Testis (tissue), 3 donors: ENCODE measurements around the gene HNF1A. TPM values are rescaled to one million over a fixed set of nuclear protein-coding genes. Genes with fewer than 3 reads are reported as not detected.

Experiments used
- DNase-seq: peaks from one replicate; pipeline ENCODE4 v3.0.0-alpha.2; 2019
- H3K27ac ChIP-seq, 2 donors: fragments of 200-600 bp; sonication (generic); one replicate each; pipeline ENCODE4 v1.5.1; 2019
- H3K27me3 ChIP-seq: fragments of 200-600 bp; sonication (generic); one replicate; pipeline ENCODE4 v1.5.1; 2019
- H3K36me3 ChIP-seq: fragments of 200-600 bp; sonication (generic); one replicate; pipeline ENCODE4 v1.5.1; 2017; ENCODE audit warnings: low read depth; ENCODE audit errors: missing control alignments
- H3K4me1 ChIP-seq: fragments of 200-600 bp; sonication (generic); one replicate; pipeline ENCODE4 v1.5.1; 2019
- H3K4me3 ChIP-seq, 2 donors: fragments of 200-600 bp; sonication (generic); one replicate each; pipeline ENCODE4 v1.5.1; 2017 to 2019
- H3K9me3 ChIP-seq: fragments of 200-600 bp; sonication (generic); one replicate; pipeline ENCODE4 v1.5.1; 2017
- CTCF ChIP-seq, 3 experiments: fragments of 450-650 bp in 2 of 3; fragments of 200-600 bp in 1 of 3; sonication (generic) in 1 of 3; IDR thresholded peaks; one replicate each; pipeline ENCODE4 v1.5.1; 2016 to 2019; ENCODE audit warnings: antibody characterized with exemption in 3 of 3, mild to moderate bottlenecking in 2 of 3, moderate library complexity in 1 of 3
- POLR2A ChIP-seq: fragments of 450-650 bp; IDR thresholded peaks from one replicate; pipeline ENCODE4 v1.6.1; 2017; ENCODE audit warnings: antibody characterized with exemption, mild to moderate bottlenecking, moderate library complexity
- WGBS, 2 donors: methylation state at CpG; one replicate each; pipeline ENCODE4 v1.1.5; 2018; 5-methylcytosine and 5-hydroxymethylcytosine counted together
- intact Hi-C: fragments of 100-400 bp; cut with DNase I; formaldehyde crosslinking; loops from one replicate; pipeline ENCODE4 v1.15.1; 2023; ENCODE audit warnings: low total_unique reads
- polyA plus RNA-seq: library from polyadenylated mRNA; stranded (reverse); fragments of 350-450 nt; fragmentation: Illumina TruSeq; extraction: RNeasy Lipid Tissue Mini Kit (QIAGEN cat#74804); gene quantifications from one replicate; pipeline ENCODE4 v1.2.3, GENCODE V29; 2014; ENCODE audit warnings: low read depth, low replicate concordance; ENCODE audit not compliant: insufficient read depth
- total RNA-seq, 2 donors: library from RNA; depleted of rRNA; stranded (reverse); fragments of >200 nt; gene quantifications; one replicate each; pipeline ENCODE4 v1.2.3, GENCODE V29; 2016

Gene HNF1A
- total and polyA plus RNA-seq, 3 donors from 2014 or later = 0.70 to 0.81 (median 0.79) TPM

- no peaks in the 10 kb centered on the region for H3K9me3 ChIP-seq
- TF ChIP-seq CTCF (IDR thresholded peaks at IDR 0.05) = no peak
- no peak for TF ChIP-seq POLR2A
- no peaks in the 10 kb centered on the region for H3K4me1 ChIP-seq
- no peak overlapping the region for H3K4me3 ChIP-seq
- 69 to 81% methylated on average over 2 of the region's 2 CpGs for WGBS, 2 donors
- H3K27me3 ChIP-seq = no peaks in the 10 kb centered on the region
- intact Hi-C loops = no loop called here
- no peaks in the 10 kb centered on the region for H3K36me3 ChIP-seq
- H3K27ac ChIP-seq = no peak overlapping the region
- no peak for DNase-seq
Observed at GRCh38 chr12:120990487-120991055, 12.2 kb downstream of the HNF1A start.

GRCh38 chr12:120991965-120992364 lies 13.6 kb downstream of the HNF1A start:
- H3K27me3 ChIP-seq = no peaks in the 10 kb centered on the region
- H3K27ac ChIP-seq = no peak overlapping the region
- H3K4me3 ChIP-seq = no peak overlapping the region
- H3K4me1 ChIP-seq = no peaks in the 10 kb centered on the region
- H3K9me3 ChIP-seq = no peaks in the 10 kb centered on the region
- DNase-seq = no peak
- intact Hi-C loops = no loop called here
- TF ChIP-seq CTCF (IDR thresholded peaks at IDR 0.05) = no peak
- TF ChIP-seq POLR2A = no peak
- no peaks in the 10 kb centered on the region for H3K36me3 ChIP-seq

GRCh38 chr12:120992989-120993388 lies 14.6 kb downstream of the HNF1A start:
- intact Hi-C loops = no loop called here
- Histone ChIP-seq H3K9me3 (no peaks in the 10 kb centered on the region), H3K4me1 (no peaks in the 10 kb centered on the region), H3K27ac (no peak overlapping the region), H3K36me3 (no peaks in the 10 kb centered on the region), H3K27me3 (no peaks in the 10 kb centered on the region), H3K4me3 (no peak overlapping the region)
- WGBS, 2 donors = 96 to 100% methylated on average over 1 of the region's 1 CpG
- no peak for DNase-seq
- no peak for TF ChIP-seq POLR2A
- no peak for TF ChIP-seq CTCF (IDR thresholded peaks at IDR 0.05)

- no peaks in the 10 kb centered on the region for H3K27me3 ChIP-seq
- no peaks in the 10 kb centered on the region for H3K36me3 ChIP-seq
- H3K4me1 ChIP-seq = no peaks in the 10 kb centered on the region
- intact Hi-C loops = no loop called here
- TF ChIP-seq CTCF (IDR thresholded peaks at IDR 0.05) (no peak), POLR2A (no peak)
- DNase-seq = no peak
- H3K4me3 ChIP-seq = no peak overlapping the region
- H3K9me3 ChIP-seq = no peaks in the 10 kb centered on the region
- WGBS, 2 donors = 87 to 88% methylated on average over 11 of the region's 11 CpGs
- H3K27ac ChIP-seq = no peak overlapping the region
Observed at GRCh38 chr12:120993496-120993895, 15.2 kb downstream of the HNF1A start.

GRCh38 chr12:120994059-120994458 lies 15.7 kb downstream of the HNF1A start:
- Histone ChIP-seq H3K36me3 (no peaks in the 10 kb centered on the region), H3K27ac (no peak overlapping the region), H3K4me3 (no peak overlapping the region), H3K27me3 (no peaks in the 10 kb centered on the region), H3K9me3 (no peaks in the 10 kb centered on the region), H3K4me1 (no peaks in the 10 kb centered on the region)
- DNase-seq = no peak
- WGBS, 2 donors = 71 to 88% methylated on average over 2 to 15 of the region's 15 CpGs
- TF ChIP-seq POLR2A = no peak
- no peak for TF ChIP-seq CTCF (IDR thresholded peaks at IDR 0.05)
- intact Hi-C loops = no loop called here
